ENCODE measurements around the gene SYPL2. TPM values are rescaled to one million over a fixed set of nuclear protein-coding genes. Genes with fewer than 3 reads are reported as not detected.

The SYPL2 gene
- total RNA-seq, 4 donors from 2014 or later = 2.0 to 8.4 (median 4.2) TPM

GRCh38 chr1:109513110-109513710, 46.9 kb downstream of the SYPL2 start:
- 54 to 63% methylated on average over 2 of the region's 2 CpGs for WGBS, 2 donors (ENCODE audit: low coverage in 1 of 2)
- Histone ChIP-seq H3K4me1 (peaks cover 0 to 22% (median 6%) of the 10 kb centered on the region in 3 donors), H3K36me3 (no peaks in the 10 kb centered on the region), H3K27ac (no peak overlapping the region), H3K27me3 (no peaks in the 10 kb centered on the region), H3K9me3 (no peaks in the 10 kb centered on the region), H3K4me3 (no peak overlapping the region)
- no peak for ATAC-seq
- TF ChIP-seq POLR2AphosphoS5 (IDR thresholded peaks at IDR 0.05) = no peak
- TF ChIP-seq EP300 (IDR thresholded peaks at IDR 0.05) = no peak
- no peak for TF ChIP-seq CTCF (IDR thresholded peaks at IDR 0.05)
- TF ChIP-seq POLR2A (IDR thresholded peaks at IDR 0.05) = no peak

GRCh38 chr1:109514846-109515245, 48.5 kb downstream of the SYPL2 start:
- Histone ChIP-seq H3K4me1 (peaks cover 0 to 10% (median 5%) of the 10 kb centered on the region in 3 donors), H3K9me3 (no peaks in the 10 kb centered on the region), H3K27ac (no peak overlapping the region), H3K27me3 (no peaks in the 10 kb centered on the region), H3K36me3 (no peaks in the 10 kb centered on the region), H3K4me3 (no peak overlapping the region)
- TF ChIP-seq CTCF (IDR thresholded peaks at IDR 0.05) (no peak), POLR2A (IDR thresholded peaks at IDR 0.05) (no peak), EP300 (IDR thresholded peaks at IDR 0.05) (no peak), POLR2AphosphoS5 (IDR thresholded peaks at IDR 0.05) (no peak)
- WGBS, 2 donors (ENCODE audit: low coverage in 1 of 2) = 57 to 75% methylated on average over 3 of the region's 3 CpGs
- no peak for ATAC-seq

GRCh38 chr1:109516872-109517271, 50.5 kb downstream of the SYPL2 start:
- Histone ChIP-seq H3K4me3 (no peak overlapping the region), H3K36me3 (no peaks in the 10 kb centered on the region), H3K4me1 (no peaks in the 10 kb centered on the region), H3K27me3 (peaks cover 5% of the 10 kb centered on the region), H3K9me3 (no peaks in the 10 kb centered on the region), H3K27ac (no peak overlapping the region)
- ATAC-seq = no peak
- no peak for TF ChIP-seq POLR2AphosphoS5 (IDR thresholded peaks at IDR 0.05)
- 82 to 90% methylated on average over 3 to 5 of the region's 5 CpGs for WGBS, 2 donors (ENCODE audit: low coverage in 1 of 2)

GRCh38 chr1:109517337-109517736, 51.0 kb downstream of the SYPL2 start:
- no peak overlapping the region for H3K4me3 ChIP-seq
- TF ChIP-seq EP300 (IDR thresholded peaks at IDR 0.05) (no peak), POLR2AphosphoS5 (IDR thresholded peaks at IDR 0.05) (no peak), CTCF (IDR thresholded peaks at IDR 0.05) (no peak), POLR2A (IDR thresholded peaks at IDR 0.05) (no peak)

GRCh38 chr1:109521002-109521951, 54.9 kb downstream of the SYPL2 start:
- no peak for ATAC-seq
- WGBS, 2 donors (ENCODE audit: low coverage in 1 of 2) = 70 to 100% methylated on average over 1 to 7 of the region's 14 CpGs
- no peaks in the 10 kb centered on the region for H3K9me3 ChIP-seq
- no peak overlapping the region for H3K4me3 ChIP-seq
- no peak overlapping the region for H3K27ac ChIP-seq
- H3K36me3 ChIP-seq = no peaks in the 10 kb centered on the region
- TF ChIP-seq EP300 (IDR thresholded peaks at IDR 0.05) (no peak), POLR2AphosphoS5 (IDR thresholded peaks at IDR 0.05) (no peak), POLR2A (IDR thresholded peaks at IDR 0.05) (no peak), CTCF (IDR thresholded peaks at IDR 0.05) (no peak)
- peaks cover 5% of the 10 kb centered on the region for H3K27me3 ChIP-seq
- no peaks in the 10 kb centered on the region for H3K4me1 ChIP-seq

More at GRCh38 chr1:109517337-109517736, 51.0 kb downstream of the SYPL2 start:
- no peaks in the 10 kb centered on the region for H3K36me3 ChIP-seq
- WGBS, 2 donors (ENCODE audit: low coverage in 1 of 2) = 85 to 100% methylated on average over 1 to 5 of the region's 5 CpGs
- no peak overlapping the region for H3K27ac ChIP-seq
- ATAC-seq = no peak
- no peaks in the 10 kb centered on the region for H3K9me3 ChIP-seq
- no peaks in the 10 kb centered on the region for H3K4me1 ChIP-seq
- peaks cover 5% of the 10 kb centered on the region for H3K27me3 ChIP-seq

All from gastroesophageal sphincter (tissue), 4 donors.